T-helper 1 cell treated with Interleukin-12 subunit alpha and Interleukin-12 subunit beta and Interleukin-4 antibody, amounts not matched to agents 30 μg/mL and 1 μg/mL, for 36 hours (primary cell): Measurements from ENCODE around the gene PLEKHA7.

ENCODE experiments used
- H3K27ac Mint-ChIP-seq: one replicate; pipeline ENCODE4 v1.8.0; 2021; ENCODE audit warnings: mild to moderate bottlenecking, mixed read lengths
- H3K27me3 Mint-ChIP-seq: one replicate; pipeline ENCODE4 v1.8.0; 2021; ENCODE audit warnings: low read depth, mixed read lengths
- H3K36me3 Mint-ChIP-seq: one replicate; pipeline ENCODE4 v1.8.0; 2021; ENCODE audit warnings: low read depth, mixed read lengths
- H3K4me1 Mint-ChIP-seq: one replicate; pipeline ENCODE4 v1.8.0; 2021; ENCODE audit warnings: low read depth, mixed read lengths
- H3K4me3 Mint-ChIP-seq: one replicate; pipeline ENCODE4 v1.8.0; 2021; ENCODE audit warnings: mild to moderate bottlenecking, moderate library complexity, mixed read lengths
- H3K9me3 Mint-ChIP-seq: one replicate; pipeline ENCODE4 v1.8.0; 2021; ENCODE audit warnings: mixed read lengths

Gene PLEKHA7

DNA sequence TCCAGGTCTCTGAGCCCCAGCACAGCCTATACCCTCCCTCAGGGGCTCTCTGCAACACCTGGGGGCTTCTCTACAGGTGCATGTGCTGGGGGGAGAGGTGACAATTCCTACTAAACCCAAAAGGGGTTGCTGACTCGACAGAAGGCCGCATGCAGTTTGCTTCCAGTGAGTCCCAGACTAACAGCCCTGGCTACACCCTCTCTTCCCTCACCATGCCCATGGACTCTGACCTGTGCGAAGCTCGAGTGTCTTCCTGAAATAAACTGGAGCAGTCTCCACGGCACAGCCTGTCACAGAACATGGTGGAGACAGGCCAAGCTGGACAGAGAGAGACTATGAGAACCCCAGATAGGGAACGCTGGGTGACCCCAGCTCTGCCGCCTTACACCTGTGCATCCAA lies 16.6 kb downstream of the PLEKHA7 start:
- H3K27me3 Mint-ChIP-seq = no peaks in the 10 kb centered on the region
- H3K36me3 Mint-ChIP-seq = no peaks in the 10 kb centered on the region
- H3K27ac Mint-ChIP-seq = no peak overlapping the region
- no peak overlapping the region for H3K4me3 Mint-ChIP-seq
- no peaks in the 10 kb centered on the region for H3K4me1 Mint-ChIP-seq
- no peaks in the 10 kb centered on the region for H3K9me3 Mint-ChIP-seq

DNA sequence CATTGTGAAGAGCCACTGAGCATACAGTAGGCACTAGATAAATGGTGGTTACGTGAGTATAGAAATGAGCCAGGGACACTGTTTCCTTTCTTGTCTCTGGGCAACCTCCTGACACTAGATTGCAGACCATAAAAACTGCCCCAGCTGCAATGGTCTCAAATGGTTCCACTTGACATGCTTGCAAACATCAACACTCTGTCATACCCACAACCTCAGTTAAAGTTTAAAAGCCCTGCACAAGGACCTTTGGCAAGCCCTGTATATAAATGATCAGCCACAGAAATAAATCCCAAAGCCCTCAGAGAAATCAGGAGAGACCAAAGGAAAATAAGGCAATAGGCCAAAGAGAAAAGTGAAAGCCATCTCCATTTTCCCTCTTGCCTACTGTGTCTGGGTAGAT lies 20.7 kb downstream of the PLEKHA7 start:
- Mint-ChIP-seq H3K4me1 (peaks cover 4% of the 10 kb centered on the region), H3K4me3 (no peak overlapping the region), H3K27ac (no peak overlapping the region), H3K36me3 (no peaks in the 10 kb centered on the region), H3K9me3 (no peaks in the 10 kb centered on the region), H3K27me3 (no peaks in the 10 kb centered on the region)

DNA sequence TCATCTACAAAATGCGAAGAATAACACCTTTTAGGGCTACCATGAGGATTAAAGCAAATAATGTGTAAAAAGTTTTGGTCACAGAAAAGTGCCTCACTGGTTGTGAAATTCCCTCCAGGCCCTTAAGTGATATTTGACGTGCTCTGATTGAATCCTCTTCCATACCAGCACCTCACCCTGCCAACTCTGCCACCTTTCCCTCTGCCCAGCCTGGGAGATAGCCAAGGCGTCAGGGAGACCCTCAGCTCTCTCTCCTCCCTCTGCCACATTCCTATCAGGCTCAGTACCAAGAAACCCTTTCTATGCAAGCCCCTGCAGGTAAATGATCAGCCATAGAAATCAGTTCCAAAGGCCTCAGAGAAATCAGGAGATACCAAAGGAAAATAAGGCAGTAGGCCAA lies 21.4 kb downstream of the PLEKHA7 start:
- H3K4me3 Mint-ChIP-seq = no peak overlapping the region
- no peaks in the 10 kb centered on the region for H3K27me3 Mint-ChIP-seq
- H3K9me3 Mint-ChIP-seq = no peaks in the 10 kb centered on the region
- H3K4me1 Mint-ChIP-seq = peaks cover 5% of the 10 kb centered on the region
- no peaks in the 10 kb centered on the region for H3K36me3 Mint-ChIP-seq
- H3K27ac Mint-ChIP-seq = no peak overlapping the region

DNA sequence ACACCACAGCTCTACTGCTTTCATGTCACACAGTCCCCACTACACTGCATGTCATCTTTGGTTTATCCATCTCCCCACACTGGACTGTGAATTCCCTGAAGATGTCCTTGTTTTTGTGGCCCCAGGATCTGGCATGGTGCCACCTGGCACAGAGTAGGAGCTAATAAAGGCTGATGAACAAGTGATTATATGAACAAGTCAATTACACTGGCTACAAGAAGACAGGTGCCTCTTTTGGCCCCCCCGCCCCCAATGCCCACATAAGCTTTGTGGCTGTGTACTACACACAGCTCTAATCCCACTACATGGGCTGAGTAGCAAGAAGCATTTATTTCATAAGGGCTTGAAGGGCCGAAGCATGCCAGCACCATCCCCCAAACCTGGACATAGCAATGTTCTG lies 24.7 kb downstream of the PLEKHA7 start:
- no peak overlapping the region for H3K27ac Mint-ChIP-seq
- no peak overlapping the region for H3K4me3 Mint-ChIP-seq
- H3K4me1 Mint-ChIP-seq = peaks cover 27% of the 10 kb centered on the region
- no peaks in the 10 kb centered on the region for H3K36me3 Mint-ChIP-seq
- H3K9me3 Mint-ChIP-seq = no peaks in the 10 kb centered on the region
- H3K27me3 Mint-ChIP-seq = no peaks in the 10 kb centered on the region

DNA sequence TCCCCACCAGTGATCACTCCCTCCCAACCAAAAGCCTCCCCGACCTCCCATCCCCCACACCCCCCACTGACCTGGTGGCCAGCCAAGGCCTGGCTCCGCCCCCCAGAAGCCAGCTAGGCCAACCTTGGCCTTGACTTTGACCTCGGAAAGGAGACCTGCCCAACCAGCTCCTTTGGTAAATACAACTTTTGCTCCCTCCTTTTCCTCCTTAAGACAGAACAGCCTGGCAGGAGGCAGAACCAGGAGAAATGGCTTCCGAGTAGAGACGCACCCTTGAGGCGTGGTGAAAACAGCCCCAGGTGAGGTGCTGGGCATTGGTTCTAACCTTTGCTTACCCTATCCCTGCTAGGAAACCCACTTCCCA lies 27.0 kb downstream of the PLEKHA7 start:
- peaks cover 27% of the 10 kb centered on the region for H3K4me1 Mint-ChIP-seq
- no peak overlapping the region for H3K27ac Mint-ChIP-seq
- no peaks in the 10 kb centered on the region for H3K36me3 Mint-ChIP-seq
- H3K4me3 Mint-ChIP-seq = no peak overlapping the region
- H3K9me3 Mint-ChIP-seq = no peaks in the 10 kb centered on the region
- H3K27me3 Mint-ChIP-seq = no peaks in the 10 kb centered on the region

DNA sequence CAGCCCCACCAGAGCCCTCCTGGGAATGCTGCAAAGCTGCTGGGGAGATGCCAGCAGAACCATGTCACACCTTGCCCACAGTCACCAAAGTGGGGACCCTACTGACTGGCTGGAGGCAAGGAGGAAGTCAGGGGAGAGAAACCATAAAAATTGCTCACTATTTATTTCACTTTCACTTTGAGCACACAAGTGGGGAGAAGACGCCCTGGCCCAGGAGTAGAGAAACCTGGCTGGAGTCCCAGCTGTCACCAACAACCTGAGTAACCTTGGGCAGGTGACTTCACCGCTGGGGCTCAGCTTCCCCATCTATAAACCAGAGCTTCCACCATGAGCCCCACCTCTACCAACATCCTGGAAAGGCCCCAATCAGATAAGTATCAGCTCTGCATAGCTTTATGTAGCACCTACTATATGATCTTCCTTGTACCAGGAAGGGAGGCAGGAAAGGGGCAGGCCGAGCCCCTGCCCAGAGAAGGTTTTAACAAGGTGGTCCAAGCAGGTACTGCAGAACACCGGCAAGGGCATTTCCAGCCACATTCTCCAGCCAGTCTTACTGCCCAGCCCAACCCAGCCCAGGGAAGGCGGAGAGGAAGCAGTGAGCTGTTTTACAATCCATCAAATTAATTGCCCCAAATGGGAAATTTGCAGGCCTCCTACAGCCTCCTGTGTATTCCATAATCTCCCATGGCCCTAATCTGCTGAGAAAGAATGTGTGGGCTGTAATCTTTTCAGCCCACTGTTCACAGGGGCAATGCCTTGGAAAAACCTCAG lies 27.6 kb downstream of the PLEKHA7 start:
- Mint-ChIP-seq H3K4me1 (peaks cover 27% of the 10 kb centered on the region), H3K27ac (peak overlapping the region; percentile 69), H3K36me3 (no peaks in the 10 kb centered on the region), H3K9me3 (no peaks in the 10 kb centered on the region), H3K4me3 (no peak overlapping the region), H3K27me3 (no peaks in the 10 kb centered on the region)

DNA sequence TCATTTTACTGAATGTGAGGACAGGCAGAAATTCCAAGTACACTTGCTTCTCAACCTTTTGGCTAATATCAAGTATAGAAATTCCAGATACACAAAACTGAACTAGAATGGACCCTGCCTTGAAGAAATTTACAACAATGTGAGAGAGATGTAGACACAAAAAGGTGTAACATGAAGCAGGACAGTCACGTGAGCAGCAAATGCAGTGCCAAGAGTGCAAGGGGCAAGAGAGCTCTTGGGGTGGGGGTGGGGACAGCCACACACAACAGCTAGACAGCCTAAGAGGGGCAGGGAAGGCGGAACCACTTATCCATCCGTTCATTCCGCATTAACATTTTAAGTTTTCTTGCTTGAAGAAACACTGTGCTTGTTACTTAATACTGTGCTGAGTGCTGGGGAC lies 28.9 kb downstream of the PLEKHA7 start:
- H3K36me3 Mint-ChIP-seq = no peaks in the 10 kb centered on the region

DNA sequence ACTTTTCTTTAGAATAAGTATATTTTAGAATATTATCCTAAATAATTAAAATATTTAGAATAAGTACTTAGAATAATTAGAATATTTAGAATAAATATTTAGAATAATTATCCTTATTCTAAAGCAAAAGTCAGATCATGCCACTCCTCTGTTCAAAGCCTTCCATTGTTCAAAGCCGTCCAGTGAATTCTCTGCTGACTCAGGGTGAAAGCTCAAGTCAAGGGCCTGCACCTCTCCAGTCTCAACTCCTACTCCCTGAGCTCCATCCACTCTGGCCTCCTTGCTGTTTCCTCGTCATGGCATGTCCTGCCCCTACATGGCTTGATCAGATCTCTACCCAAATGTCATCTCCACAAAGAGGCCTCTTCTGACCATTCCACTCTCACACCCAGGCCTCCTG lies 30.0 kb downstream of the PLEKHA7 start:
- Mint-ChIP-seq H3K4me1 (peaks cover 27% of the 10 kb centered on the region), H3K36me3 (no peaks in the 10 kb centered on the region), H3K27ac (no peak overlapping the region), H3K27me3 (no peaks in the 10 kb centered on the region), H3K9me3 (no peaks in the 10 kb centered on the region), H3K4me3 (no peak overlapping the region)

More for the DNA sequence above, 28.9 kb downstream of the PLEKHA7 start:
- peaks cover 27% of the 10 kb centered on the region for H3K4me1 Mint-ChIP-seq
- H3K27me3 Mint-ChIP-seq = no peaks in the 10 kb centered on the region
- H3K9me3 Mint-ChIP-seq = no peaks in the 10 kb centered on the region
- H3K27ac Mint-ChIP-seq = peak overlapping the region; percentile 57
- H3K4me3 Mint-ChIP-seq = no peak overlapping the region

DNA sequence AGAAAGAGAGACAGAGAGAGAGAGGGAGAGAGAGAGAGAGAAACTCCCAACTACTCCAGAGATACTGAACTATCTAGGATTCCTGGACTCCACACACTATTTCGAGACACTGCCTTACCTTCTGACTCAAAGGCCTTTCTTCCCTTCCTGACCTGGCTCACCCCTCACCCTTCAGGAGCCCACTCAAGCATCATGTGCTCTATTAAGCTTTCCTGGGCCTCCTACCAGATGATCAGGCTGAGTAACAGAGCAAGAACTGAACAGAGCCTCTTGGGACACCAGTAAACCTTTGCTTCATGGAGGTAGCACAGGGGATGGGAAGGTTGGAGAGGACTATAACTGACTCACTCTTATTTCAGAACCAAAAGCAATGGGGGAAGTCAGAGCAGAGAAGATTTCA lies 31.4 kb downstream of the PLEKHA7 start:
- no peak overlapping the region for H3K27ac Mint-ChIP-seq
- H3K27me3 Mint-ChIP-seq = no peaks in the 10 kb centered on the region
- H3K4me1 Mint-ChIP-seq = peaks cover 21% of the 10 kb centered on the region
- no peaks in the 10 kb centered on the region for H3K9me3 Mint-ChIP-seq
- H3K4me3 Mint-ChIP-seq = no peak overlapping the region
- no peaks in the 10 kb centered on the region for H3K36me3 Mint-ChIP-seq

DNA sequence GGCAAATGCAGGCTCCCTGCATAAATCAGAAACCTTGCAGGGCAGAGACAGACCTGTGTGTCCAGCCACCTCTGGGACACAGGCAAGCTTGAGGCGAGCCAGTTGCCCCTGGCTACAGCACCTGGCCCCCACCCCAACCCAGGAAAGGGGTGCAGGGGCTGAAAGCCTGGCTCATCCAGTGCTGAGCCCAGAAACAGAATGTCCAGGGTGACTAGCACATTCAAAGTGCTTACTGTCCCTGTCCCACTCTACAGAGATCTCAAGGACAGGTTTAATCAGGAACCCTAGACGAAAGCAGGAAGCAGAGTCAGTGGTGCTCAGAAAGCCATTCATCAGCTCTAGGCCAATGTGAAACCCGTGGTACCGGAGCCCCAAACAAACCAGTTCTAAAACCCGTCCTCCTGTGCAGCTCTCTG lies 31.9 kb downstream of the PLEKHA7 start:
- Mint-ChIP-seq H3K36me3 (no peaks in the 10 kb centered on the region), H3K9me3 (no peaks in the 10 kb centered on the region), H3K27ac (no peak overlapping the region), H3K27me3 (no peaks in the 10 kb centered on the region), H3K4me3 (no peak overlapping the region), H3K4me1 (peaks cover 17% of the 10 kb centered on the region)

DNA sequence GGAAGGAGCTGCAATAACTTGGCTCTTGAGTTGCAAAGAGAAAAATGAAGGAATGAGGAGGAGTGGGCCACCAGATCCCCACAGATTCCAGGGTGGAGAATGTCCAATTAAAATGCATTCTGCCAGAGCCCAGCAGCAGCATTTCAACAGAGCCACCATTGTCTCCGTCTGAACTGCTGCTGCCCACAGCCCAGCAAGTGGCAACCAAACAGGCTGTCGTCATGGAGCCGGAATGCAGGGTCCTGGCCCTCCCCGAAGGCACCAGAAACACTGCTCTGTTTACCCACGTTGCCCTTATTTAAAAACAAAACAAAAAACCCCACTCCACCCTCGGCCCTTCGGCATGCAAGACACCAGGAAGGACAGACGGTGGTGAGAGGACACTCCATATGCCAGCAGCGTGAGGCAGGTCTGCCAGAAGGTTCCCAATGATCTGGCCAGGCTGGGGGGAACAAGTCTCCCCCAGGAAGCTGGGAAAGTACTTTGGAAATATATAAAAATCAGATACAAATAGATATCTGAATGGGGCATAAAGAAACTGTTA lies 32.5 kb downstream of the PLEKHA7 start:
- Mint-ChIP-seq H3K27ac (no peak overlapping the region), H3K27me3 (no peaks in the 10 kb centered on the region), H3K36me3 (no peaks in the 10 kb centered on the region), H3K4me1 (peaks cover 16% of the 10 kb centered on the region), H3K9me3 (no peaks in the 10 kb centered on the region), H3K4me3 (no peak overlapping the region)

DNA sequence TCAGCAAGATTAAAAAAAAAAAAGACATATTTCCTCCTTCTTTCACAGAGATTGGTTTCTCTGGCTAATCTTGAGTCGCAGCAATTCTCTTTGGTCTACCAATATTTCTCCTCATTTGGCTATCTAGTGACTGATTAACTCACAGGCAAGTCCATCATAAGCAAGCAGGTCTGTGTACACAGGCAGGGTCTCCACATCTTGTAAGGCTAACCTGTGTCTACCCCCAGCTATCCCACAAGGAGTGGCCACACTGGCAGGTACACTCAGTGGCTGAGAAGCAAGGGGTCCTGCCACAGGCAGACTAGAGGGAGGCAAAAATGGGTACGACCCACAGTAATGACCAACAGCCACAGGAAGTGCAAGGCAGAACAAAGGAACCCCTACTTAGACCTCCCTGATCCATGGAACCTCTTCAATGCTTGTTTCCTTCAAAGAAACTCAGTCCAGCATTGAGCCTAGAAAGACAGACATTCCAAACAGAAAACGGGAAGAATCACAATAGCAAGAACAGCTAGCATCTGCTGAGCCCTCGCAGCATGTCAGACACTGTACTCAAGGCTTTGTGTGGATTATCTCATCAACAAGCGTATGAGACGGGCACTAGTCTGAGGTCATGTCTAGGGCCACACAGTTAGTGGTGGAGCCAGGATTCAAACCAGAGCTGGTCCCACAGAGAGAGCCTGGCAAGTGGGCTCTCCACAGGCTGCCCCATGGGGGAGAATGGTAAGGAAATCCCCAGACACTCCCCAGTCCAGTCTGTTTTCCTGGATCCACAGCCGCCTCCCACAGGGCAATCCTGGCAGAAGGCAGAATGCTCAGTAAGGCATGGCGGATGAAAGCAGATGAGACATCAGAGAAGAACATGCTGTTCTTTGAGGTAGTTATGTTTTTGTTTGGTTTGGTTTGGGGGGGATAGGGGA lies 34.3 kb downstream of the PLEKHA7 start:
- Mint-ChIP-seq H3K27ac (no peak overlapping the region), H3K4me3 (no peak overlapping the region), H3K9me3 (no peaks in the 10 kb centered on the region), H3K36me3 (no peaks in the 10 kb centered on the region), H3K27me3 (no peaks in the 10 kb centered on the region), H3K4me1 (no peaks in the 10 kb centered on the region)

DNA sequence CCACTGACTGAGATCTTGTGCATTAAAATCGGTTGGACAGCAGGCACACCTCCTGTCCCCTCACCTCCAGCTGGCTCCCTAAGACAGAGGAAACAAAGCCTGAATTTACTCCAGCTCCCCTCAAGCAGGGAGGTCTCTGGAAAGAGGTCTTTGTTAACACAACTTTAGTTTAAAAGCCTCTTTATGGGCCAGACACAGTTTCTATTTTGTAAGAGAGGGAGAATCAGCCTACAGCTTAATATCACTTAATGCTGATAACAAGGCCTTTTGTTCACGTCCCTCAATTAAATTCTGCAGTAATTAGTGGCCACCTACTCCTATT lies 36.3 kb downstream of the PLEKHA7 start:
- Mint-ChIP-seq H3K4me1 (no peaks in the 10 kb centered on the region), H3K36me3 (no peaks in the 10 kb centered on the region), H3K9me3 (no peaks in the 10 kb centered on the region), H3K27ac (no peak overlapping the region), H3K27me3 (no peaks in the 10 kb centered on the region), H3K4me3 (no peak overlapping the region)

DNA sequence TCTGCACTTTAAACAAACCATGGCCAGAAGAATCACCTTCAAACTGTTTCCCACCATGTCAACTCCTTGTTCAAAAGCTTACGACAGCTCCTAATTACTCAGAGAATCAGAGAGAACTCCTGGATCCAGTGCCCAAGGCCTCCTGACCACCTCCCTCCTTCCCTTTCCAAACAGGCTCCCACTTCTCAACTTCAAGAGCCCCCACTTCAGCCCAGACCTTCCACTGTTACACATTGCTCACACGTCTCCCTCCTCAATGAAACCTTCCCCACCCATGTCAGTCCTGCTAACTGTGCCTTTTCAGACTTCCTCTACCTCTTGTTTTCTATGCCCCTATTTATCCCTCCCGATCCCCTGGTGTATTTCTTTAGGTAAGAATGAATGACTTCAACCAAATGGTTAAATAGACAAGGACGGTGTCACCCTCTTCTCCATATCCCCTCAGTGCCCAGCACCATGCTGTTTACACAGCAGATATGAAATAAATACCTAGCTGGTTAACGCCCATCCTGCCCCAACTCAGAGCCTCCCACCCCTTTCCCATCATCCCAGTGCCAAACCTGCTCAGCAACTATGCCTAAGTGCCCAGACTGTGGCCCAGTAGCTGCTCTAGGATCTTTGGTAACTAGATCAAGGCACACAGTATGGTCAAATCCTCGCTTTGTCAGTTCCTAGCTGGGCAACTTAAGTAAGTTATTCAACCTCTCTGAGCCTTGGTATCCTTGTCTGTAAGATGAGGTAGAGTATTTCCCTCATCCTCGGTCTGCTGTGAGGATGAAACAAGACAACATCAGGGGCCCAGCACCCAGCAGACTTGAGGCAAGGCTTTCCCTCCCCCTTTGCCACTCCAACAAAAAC lies 36.8 kb downstream of the PLEKHA7 start:
- Mint-ChIP-seq H3K27ac (no peak overlapping the region), H3K4me1 (no peaks in the 10 kb centered on the region), H3K4me3 (no peak overlapping the region), H3K36me3 (no peaks in the 10 kb centered on the region), H3K9me3 (no peaks in the 10 kb centered on the region), H3K27me3 (no peaks in the 10 kb centered on the region)
